ENCODE data around the gene FADD. TPM values are rescaled to one million over a fixed set of nuclear protein-coding genes. Genes with fewer than 3 reads are reported as not detected.
A peak's percentile ranks its signal among the peaks of the same experiment; 100 is the strongest.

FADD gene
- total RNA-seq, 1 experiment from 2014 or later = 101 TPM

DNA sequence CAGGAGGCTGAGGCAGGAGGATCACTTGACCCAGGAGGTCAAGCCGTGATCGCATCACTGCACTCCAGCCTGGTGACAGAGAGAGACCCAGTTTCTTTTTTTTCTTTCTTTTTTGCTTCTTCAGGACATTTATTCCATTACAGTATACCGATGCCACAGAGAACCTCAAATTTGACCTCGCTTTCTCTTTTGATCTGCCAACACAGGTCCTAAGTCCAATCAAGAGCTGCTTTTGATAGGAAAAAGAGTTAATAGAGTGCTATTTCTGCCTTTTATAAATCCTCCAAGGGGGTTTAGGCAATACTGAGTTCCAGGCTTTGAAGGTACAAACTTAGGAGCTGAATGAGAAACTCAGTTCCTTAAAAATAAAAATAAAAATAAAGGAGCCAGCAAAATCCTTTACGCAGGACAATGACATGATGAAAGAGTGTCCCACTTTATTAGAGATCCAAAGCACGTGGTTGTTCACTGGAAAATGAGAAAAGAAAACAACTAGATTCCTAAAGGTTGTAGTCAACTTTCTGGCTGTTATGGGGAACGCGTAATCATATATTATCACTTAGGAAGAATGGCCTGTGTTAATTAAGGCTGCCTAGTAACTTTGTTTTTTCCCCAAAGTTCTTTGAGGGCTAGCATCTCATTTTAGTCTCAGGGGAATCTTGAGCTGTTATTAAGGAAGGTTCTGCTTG lies 27.2 kb downstream of the FADD start:
- DNase-seq = no peak

GRCh38 chr11:70230840-70231710 lies 28.0 kb downstream of the FADD start:
- no peak for DNase-seq
- Histone ChIP-seq H3K27me3 (ENCODE audit: control insufficient read depth, insufficient read depth, low read length) (no peaks in the 10 kb centered on the region; the same call in 1 of the 2 replicates), H3K4me3 (ENCODE audit: insufficient read depth, low read depth, low read length) (no peak overlapping the region), H3K36me3 (replicated peaks; ENCODE audit: control insufficient read depth, insufficient read depth, low read length) (no peaks in the 10 kb centered on the region)

More for the DNA sequence above, 27.2 kb downstream of the FADD start:
- H3K27me3 ChIP-seq (ENCODE audit: control insufficient read depth, insufficient read depth, low read length) = no peaks in the 10 kb centered on the region; the same call in 1 of the 2 replicates
- H3K36me3 ChIP-seq (replicated peaks; ENCODE audit: control insufficient read depth, insufficient read depth, low read length) = no peaks in the 10 kb centered on the region
- no peak overlapping the region for H3K4me3 ChIP-seq (ENCODE audit: insufficient read depth, low read depth, low read length)

DNA sequence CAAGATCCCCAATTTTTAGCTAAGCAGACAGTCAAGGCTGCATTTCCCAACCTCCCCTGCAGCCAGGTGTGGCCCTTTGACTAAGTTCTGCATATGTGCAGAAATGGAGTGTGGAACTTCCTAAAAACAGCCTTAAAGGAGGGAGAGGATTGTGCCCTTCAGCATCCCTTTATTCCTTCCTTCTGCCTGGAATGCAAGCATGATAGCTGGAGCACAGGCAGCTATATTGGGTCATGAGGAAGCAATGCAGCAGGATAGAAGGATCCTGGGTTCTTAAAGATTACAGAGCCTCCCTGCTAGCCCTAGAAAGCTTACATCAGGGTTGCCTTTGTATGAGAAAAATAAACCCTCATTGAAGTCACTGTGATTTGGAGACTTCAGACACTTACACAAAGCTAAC lies 29.9 kb downstream of the FADD start:
- no peak for DNase-seq
- Histone ChIP-seq H3K27me3 (ENCODE audit: control insufficient read depth, insufficient read depth, low read length) (no peaks in the 10 kb centered on the region), H3K4me3 (ENCODE audit: insufficient read depth, low read depth, low read length) (no peak overlapping the region), H3K36me3 (replicated peaks; ENCODE audit: control insufficient read depth, insufficient read depth, low read length) (no peaks in the 10 kb centered on the region)

DNA sequence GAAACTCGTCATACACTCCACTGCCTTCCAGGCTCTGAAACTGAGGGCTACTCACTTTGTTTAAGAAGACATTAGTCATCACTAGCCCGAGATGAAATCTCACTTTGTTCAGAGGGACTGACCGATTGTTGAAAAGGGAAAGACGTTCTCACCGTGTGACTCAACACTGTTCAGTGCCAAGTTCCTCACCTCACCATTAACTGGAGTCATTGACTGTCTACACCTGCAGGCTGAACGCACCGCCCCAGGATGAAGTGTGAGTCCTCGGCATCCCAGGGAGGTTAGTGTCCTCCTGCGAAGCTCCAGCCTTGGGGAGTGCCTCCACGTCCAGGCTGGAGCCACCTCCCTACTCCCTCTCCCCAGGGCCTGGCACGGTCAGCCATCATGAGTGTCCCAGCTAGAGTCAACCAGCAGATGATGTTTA lies 30.4 kb downstream of the FADD start:
- no peak for DNase-seq
- no peaks in the 10 kb centered on the region for H3K27me3 ChIP-seq (ENCODE audit: control insufficient read depth, insufficient read depth, low read length)
- no peak overlapping the region for H3K4me3 ChIP-seq (ENCODE audit: insufficient read depth, low read depth, low read length)
- no peaks in the 10 kb centered on the region for H3K36me3 ChIP-seq (replicated peaks; ENCODE audit: control insufficient read depth, insufficient read depth, low read length)

DNA sequence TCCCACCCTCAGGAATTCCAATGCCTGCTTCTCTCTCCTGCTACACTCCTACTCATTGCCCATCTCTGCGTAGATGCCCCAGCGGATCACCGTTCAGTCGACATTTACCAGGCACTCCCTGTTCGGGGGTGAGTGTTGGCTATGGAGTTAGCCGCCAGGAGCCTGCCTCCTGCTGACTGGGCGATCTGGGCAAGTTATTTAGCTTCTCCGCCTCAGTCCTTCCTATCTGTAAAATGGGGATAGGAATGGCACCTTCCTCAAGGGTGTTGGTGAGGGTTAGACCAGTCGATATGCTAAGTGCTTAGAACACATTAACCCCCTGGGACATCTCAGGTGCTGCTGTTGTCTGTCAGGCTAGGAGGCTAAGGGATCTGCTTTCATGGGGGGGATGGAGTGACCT lies 30.9 kb downstream of the FADD start:
- Histone ChIP-seq H3K36me3 (replicated peaks; ENCODE audit: control insufficient read depth, insufficient read depth, low read length) (no peaks in the 10 kb centered on the region), H3K27me3 (ENCODE audit: control insufficient read depth, insufficient read depth, low read length) (no peaks in the 10 kb centered on the region), H3K4me3 (ENCODE audit: insufficient read depth, low read depth, low read length) (no peak overlapping the region)
- DNase-seq = no peak

DNA sequence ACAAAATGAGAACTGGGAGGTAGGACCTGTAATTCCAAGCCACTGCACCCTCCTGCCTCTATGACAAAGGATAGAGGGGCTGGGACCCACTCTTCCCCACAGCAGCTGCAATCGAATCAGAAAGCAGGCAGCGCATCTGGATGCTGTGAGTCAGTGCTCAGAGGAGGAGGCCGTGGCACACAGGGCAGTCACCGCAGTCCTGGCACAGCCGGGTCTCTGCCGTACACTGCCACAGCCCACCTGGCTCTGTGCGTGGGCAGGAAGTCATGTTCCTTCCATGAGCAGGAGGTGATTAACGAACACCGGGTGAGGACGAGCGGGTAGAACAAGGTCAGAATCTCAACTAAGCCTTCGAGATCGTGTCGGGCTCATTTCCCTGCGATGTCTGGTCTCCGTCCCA lies 37.2 kb downstream of the FADD start:
- DNase-seq = no peak
- Histone ChIP-seq H3K4me3 (ENCODE audit: insufficient read depth, low read depth, low read length) (no peak overlapping the region), H3K27me3 (ENCODE audit: control insufficient read depth, insufficient read depth, low read length) (no peaks in the 10 kb centered on the region)

GRCh38 chr11:70241709-70242108 lies 38.6 kb downstream of the FADD start:
- Histone ChIP-seq H3K27me3 (ENCODE audit: control insufficient read depth, insufficient read depth, low read length) (no peaks in the 10 kb centered on the region), H3K4me3 (ENCODE audit: insufficient read depth, low read depth, low read length) (no peak overlapping the region), H3K36me3 (replicated peaks; ENCODE audit: control insufficient read depth, insufficient read depth, low read length) (no peaks in the 10 kb centered on the region)
- DNase-seq = no peak

More for the DNA sequence above, 37.2 kb downstream of the FADD start:
- H3K36me3 ChIP-seq (replicated peaks; ENCODE audit: control insufficient read depth, insufficient read depth, low read length) = no peaks in the 10 kb centered on the region

DNA sequence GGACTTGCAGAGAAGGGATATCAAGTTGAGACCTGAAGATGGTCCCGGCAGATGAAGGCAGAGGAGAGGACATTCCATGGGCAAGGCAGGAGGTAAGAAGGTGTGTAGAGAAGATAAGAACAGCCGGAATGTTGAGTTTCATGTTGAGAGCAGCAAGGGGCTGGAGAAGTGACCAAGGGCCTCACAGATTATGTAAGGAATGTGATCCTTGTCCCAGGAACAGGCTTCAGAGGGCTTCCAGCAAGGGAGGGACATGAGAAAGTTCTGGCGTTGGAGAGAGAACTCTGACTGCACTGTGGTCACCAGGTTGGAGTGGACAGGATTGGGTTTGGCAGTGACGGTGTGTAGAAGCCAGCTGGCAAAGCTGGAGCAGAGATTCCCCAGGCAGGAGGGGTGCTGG lies 39.8 kb downstream of the FADD start:
- Histone ChIP-seq H3K4me3 (ENCODE audit: insufficient read depth, low read depth, low read length) (no peak overlapping the region), H3K27me3 (ENCODE audit: control insufficient read depth, insufficient read depth, low read length) (no peaks in the 10 kb centered on the region), H3K36me3 (replicated peaks; ENCODE audit: control insufficient read depth, insufficient read depth, low read length) (no peaks in the 10 kb centered on the region)
- no peak for DNase-seq

DNA sequence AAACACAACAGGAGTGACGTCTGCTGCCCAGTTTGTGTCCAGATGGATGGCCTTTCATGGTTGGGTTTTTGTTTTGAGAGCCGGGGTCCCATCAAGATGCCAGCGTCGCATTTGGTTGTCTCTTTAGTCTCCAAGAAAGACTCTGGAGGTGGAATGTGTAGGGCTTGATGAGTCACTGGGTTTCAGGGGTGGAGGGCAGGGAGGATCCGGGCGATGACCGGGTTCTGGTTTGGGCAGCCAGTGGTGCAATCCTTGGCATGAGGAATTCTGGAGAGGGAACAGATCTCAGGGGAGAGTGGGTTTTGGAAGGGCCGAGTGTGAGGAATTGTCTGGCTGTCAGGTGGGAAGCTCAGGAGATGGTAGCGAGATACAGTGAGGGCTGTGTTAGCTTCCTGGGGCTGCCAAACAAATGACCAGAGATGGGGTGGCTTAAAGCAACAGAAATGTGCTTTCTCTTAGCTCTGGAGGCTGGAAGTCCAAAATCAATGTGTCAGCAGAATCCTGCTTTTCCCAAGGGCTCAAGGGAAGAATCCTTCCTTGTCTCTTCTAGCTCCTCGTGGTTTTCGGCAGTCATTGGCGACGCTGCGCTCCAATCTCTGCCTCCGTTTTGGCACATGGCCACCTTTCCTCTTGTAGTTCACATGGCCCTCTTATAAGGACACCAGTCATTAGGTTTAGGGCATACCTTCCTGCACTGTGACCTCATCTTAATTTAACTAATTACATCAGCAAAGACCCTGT lies 41.0 kb downstream of the FADD start:
- no peak overlapping the region for H3K4me3 ChIP-seq (ENCODE audit: insufficient read depth, low read depth, low read length)
- no peak for DNase-seq
- H3K36me3 ChIP-seq (replicated peaks; ENCODE audit: control insufficient read depth, insufficient read depth, low read length) = no peaks in the 10 kb centered on the region

GRCh38 chr11:70244698-70245097 lies 41.6 kb downstream of the FADD start:
- DNase-seq = no peak

More for the DNA sequence above, 41.0 kb downstream of the FADD start:
- H3K27me3 ChIP-seq (ENCODE audit: control insufficient read depth, insufficient read depth, low read length) = no peaks in the 10 kb centered on the region

GRCh38 chr11:70246196-70246595 lies 43.1 kb downstream of the FADD start:
- no peak overlapping the region for H3K4me3 ChIP-seq (ENCODE audit: insufficient read depth, low read depth, low read length)
- no peak for DNase-seq
- no peaks in the 10 kb centered on the region for H3K27me3 ChIP-seq (ENCODE audit: control insufficient read depth, insufficient read depth, low read length)
- H3K36me3 ChIP-seq (replicated peaks; ENCODE audit: control insufficient read depth, insufficient read depth, low read length) = no peaks in the 10 kb centered on the region

More at GRCh38 chr11:70244698-70245097, 41.6 kb downstream of the FADD start:
- H3K4me3 ChIP-seq (ENCODE audit: insufficient read depth, low read depth, low read length) = no peak overlapping the region
- H3K36me3 ChIP-seq (replicated peaks; ENCODE audit: control insufficient read depth, insufficient read depth, low read length) = no peaks in the 10 kb centered on the region
- H3K27me3 ChIP-seq (ENCODE audit: control insufficient read depth, insufficient read depth, low read length) = no peaks in the 10 kb centered on the region

DNA sequence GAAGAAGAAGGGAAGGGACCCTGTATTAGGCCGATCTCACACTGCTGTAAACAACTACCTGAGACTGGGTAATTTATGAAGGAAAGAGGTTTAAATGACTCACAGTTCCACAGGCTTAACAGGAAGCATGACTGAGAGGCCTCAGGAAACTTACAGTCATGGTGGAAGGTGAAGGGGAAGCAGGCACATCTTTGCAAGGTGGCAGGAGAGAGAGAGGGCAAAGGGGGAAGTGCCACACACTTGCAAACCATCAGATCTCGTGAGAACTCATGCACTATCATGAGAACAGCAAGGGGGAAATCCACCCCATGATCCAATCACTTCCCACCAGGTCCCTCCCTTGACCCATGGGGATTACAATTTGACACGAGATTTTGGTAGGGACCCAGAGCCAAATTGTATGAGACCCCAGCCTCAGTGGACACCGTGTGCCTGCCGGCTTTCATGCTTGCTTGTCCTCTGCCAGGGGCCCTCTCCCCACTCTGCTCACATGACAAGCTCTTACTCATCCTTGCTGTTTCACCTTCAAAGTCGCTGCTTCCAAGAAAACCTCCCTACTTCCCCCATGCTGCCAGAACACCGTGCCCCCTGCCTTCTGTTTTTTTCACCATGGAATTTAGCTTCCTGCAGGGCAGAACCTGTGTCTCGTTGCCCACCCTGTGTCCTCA lies 44.1 kb downstream of the FADD start:
- H3K36me3 ChIP-seq (replicated peaks; ENCODE audit: control insufficient read depth, insufficient read depth, low read length) = no peaks in the 10 kb centered on the region
- no peak overlapping the region for H3K4me3 ChIP-seq (ENCODE audit: insufficient read depth, low read depth, low read length)
- DNase-seq = peak; percentile 21
- H3K27me3 ChIP-seq (ENCODE audit: control insufficient read depth, insufficient read depth, low read length) = no peaks in the 10 kb centered on the region

DNA sequence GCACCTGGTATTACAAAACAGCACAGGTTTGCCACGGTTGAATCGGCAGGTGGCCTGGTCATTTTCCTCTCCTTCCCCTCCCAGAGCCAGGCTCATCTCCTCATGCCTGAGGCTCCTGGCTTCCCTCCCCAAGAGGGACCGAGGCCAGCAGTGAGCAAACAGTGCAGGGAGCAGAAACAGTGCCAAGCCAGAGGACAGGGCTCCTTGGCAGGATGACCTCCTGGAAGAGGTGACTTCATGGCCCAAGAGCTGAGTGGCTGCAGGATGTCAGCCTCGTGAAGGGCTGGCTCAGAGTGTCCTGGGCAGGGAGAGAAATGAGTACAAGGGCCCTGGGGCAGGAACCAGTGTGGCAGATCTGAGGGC lies 44.6 kb downstream of the FADD start:
- H3K36me3 ChIP-seq (replicated peaks; ENCODE audit: control insufficient read depth, insufficient read depth, low read length) = no peaks in the 10 kb centered on the region
- H3K27me3 ChIP-seq (ENCODE audit: control insufficient read depth, insufficient read depth, low read length) = no peaks in the 10 kb centered on the region
- H3K4me3 ChIP-seq (ENCODE audit: insufficient read depth, low read depth, low read length) = no peak overlapping the region
- DNase-seq = no peak
